ENCODE measurements around the gene CADPS2. TPM values are rescaled to one million over a fixed set of nuclear protein-coding genes. Genes with fewer than 3 reads are reported as not detected.

The CADPS2 gene
- total RNA-seq, 1 donor from 2014 or later: 4.3 TPM

DNA sequence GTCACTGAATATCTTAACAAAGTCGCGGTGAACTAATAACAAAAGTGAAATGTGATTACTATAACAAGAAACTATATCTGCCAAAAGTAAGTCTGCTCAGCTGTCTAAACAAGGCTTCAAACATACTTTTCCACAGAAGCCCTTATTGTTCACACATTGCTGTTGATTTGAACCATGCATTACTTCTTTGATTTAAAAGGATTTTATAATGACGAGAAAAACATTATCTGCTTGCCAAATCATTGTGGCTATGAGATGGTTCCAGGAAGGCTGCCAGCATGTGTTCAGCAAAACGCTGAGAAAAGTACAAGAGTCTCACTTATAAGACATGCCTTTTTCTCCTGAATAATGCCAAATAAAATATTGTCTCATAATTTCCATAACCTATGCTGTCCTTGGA lies 211.8 kb downstream of the CADPS2 start:
- no peak overlapping the region for H3K27ac Mint-ChIP-seq
- H3K27me3 Mint-ChIP-seq: no peaks in the 10 kb centered on the region
- no peak overlapping the region for H3K4me3 Mint-ChIP-seq (ENCODE audit: low read depth)
- H3K4me1 Mint-ChIP-seq (ENCODE audit: low read depth): peaks cover 21% of the 10 kb centered on the region
- peaks cover 9% of the 10 kb centered on the region for H3K36me3 Mint-ChIP-seq (ENCODE audit: insufficient read depth)
- TF ChIP-seq, protein P1, sequence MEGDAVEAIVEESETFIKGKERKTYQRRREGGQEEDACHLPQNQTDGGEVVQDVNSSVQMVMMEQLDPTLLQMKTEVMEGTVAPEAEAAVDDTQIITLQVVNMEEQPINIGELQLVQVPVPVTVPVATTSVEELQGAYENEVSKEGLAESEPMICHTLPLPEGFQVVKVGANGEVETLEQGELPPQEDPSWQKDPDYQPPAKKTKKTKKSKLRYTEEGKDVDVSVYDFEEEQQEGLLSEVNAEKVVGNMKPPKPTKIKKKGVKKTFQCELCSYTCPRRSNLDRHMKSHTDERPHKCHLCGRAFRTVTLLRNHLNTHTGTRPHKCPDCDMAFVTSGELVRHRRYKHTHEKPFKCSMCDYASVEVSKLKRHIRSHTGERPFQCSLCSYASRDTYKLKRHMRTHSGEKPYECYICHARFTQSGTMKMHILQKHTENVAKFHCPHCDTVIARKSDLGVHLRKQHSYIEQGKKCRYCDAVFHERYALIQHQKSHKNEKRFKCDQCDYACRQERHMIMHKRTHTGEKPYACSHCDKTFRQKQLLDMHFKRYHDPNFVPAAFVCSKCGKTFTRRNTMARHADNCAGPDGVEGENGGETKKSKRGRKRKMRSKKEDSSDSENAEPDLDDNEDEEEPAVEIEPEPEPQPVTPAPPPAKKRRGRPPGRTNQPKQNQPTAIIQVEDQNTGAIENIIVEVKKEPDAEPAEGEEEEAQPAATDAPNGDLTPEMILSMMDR (IDR thresholded peaks at IDR 0.05; ENCODE audit: unreplicated experiment): no peak
- DNase-seq (ENCODE audit: low spot score, unreplicated experiment): no peak
- peaks cover 18% of the 10 kb centered on the region for H3K9me3 Mint-ChIP-seq (ENCODE audit: low read depth)

DNA sequence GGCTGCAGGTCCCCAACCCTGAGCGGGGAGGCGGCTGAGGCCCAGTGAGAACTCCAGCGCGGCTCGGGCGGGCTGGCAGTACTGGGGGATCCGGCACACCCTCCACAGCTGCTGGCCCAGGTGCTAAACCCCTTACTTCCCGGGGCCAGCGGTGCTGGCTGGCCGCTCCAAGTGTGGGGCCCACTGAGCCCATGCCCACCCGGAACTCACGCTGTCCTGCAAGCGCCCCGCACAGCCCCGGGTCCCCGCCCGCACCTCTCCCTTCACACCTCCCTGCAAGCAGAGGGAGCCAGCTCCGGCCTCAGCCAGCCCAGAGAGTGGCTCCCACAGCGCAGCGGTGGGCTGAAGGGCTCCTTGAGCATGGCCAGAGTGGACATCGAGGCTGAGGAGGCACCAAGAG lies 212.3 kb downstream of the CADPS2 start:
- Mint-ChIP-seq H3K4me3 (ENCODE audit: low read depth) (no peak overlapping the region), H3K27ac (no peak overlapping the region), H3K36me3 (ENCODE audit: insufficient read depth) (peaks cover 7% of the 10 kb centered on the region), H3K4me1 (ENCODE audit: low read depth) (peaks cover 19% of the 10 kb centered on the region), H3K27me3 (no peaks in the 10 kb centered on the region), H3K9me3 (ENCODE audit: low read depth) (peaks cover 15% of the 10 kb centered on the region)
- no peak for DNase-seq (ENCODE audit: low spot score, unreplicated experiment)
- TF ChIP-seq, protein P1 (IDR thresholded peaks at IDR 0.05; ENCODE audit: unreplicated experiment): no peak

DNA sequence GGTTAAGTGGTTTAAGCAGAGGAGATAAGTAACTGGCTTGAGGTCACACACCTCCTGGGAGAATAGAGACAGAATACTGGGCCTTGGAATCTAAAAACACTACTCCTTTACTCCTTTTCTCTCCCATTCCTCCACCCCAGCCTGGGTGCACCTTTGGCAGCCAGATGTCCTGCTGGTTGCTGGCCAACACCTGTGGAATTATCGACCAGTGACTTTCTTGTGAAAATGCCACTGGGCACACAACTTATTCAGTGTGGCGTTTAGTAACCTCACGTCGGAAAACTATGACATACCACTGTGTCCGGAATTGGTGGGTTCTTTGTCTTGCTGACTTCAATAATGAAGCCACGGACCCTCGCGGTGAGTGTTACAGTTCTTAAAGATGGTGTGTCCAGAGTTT lies 213.7 kb downstream of the CADPS2 start:
- H3K4me3 Mint-ChIP-seq (ENCODE audit: low read depth): no peak overlapping the region
- no peak overlapping the region for H3K27ac Mint-ChIP-seq
- TF ChIP-seq, protein P1 (IDR thresholded peaks at IDR 0.05; ENCODE audit: unreplicated experiment): no peak
- DNase-seq (ENCODE audit: low spot score, unreplicated experiment): no peak
- H3K9me3 Mint-ChIP-seq (ENCODE audit: low read depth): peaks cover 6% of the 10 kb centered on the region
- H3K27me3 Mint-ChIP-seq: no peaks in the 10 kb centered on the region
- H3K4me1 Mint-ChIP-seq (ENCODE audit: low read depth): peaks cover 14% of the 10 kb centered on the region
- H3K36me3 Mint-ChIP-seq (ENCODE audit: insufficient read depth): peaks cover 1% of the 10 kb centered on the region

DNA sequence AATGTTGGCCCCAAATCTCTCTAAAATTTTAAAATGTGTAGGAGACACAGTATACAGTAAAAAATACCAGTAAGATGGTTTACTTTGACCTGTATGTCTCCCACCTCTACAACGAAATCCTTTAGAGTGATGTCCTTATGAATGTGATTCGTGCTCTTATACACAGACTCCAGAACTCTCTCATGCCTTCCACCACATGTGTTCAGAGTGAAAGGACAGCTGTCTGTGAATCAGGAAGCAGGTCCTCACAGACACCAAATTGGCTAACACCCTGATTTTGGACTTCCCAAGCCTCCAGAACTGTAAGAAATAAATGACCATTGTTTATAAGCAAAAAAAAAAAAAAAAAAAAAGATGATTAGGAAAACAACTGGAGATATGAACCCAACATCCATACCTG lies 222.5 kb downstream of the CADPS2 start:
- H3K27me3 Mint-ChIP-seq: no peaks in the 10 kb centered on the region
- H3K36me3 Mint-ChIP-seq (ENCODE audit: insufficient read depth): no peaks in the 10 kb centered on the region
- TF ChIP-seq, protein P1 (IDR thresholded peaks at IDR 0.05; ENCODE audit: unreplicated experiment): no peak
- no peak for DNase-seq (ENCODE audit: low spot score, unreplicated experiment)
- no peaks in the 10 kb centered on the region for H3K9me3 Mint-ChIP-seq (ENCODE audit: low read depth)
- no peak overlapping the region for H3K27ac Mint-ChIP-seq
- no peaks in the 10 kb centered on the region for H3K4me1 Mint-ChIP-seq (ENCODE audit: low read depth)
- H3K4me3 Mint-ChIP-seq (ENCODE audit: low read depth): no peak overlapping the region

DNA sequence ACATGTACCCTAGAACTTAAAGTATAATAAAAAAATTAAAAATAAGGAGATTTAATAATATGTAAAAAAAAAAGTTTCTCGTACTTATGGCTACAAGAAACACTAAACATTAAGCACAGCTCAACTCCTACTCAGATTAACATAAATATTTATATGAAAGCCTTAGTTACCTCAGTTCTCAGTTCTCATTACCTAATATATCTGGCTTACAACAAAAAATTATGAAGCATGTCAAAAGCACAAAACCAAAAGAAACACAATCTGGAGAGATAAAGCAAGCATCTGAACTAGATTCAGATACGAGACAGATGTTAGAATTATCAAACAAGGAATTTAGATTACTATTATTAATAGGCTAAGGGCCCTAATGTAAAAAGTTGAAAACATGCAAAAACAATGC lies 227.4 kb downstream of the CADPS2 start:
- TF ChIP-seq, protein P1 (IDR thresholded peaks at IDR 0.05; ENCODE audit: unreplicated experiment): no peak
- Mint-ChIP-seq H3K36me3 (ENCODE audit: insufficient read depth) (peaks cover 2% of the 10 kb centered on the region), H3K27ac (no peak overlapping the region), H3K27me3 (no peaks in the 10 kb centered on the region), H3K4me1 (ENCODE audit: low read depth) (no peaks in the 10 kb centered on the region), H3K4me3 (ENCODE audit: low read depth) (no peak overlapping the region), H3K9me3 (ENCODE audit: low read depth) (peaks cover 2% of the 10 kb centered on the region)
- DNase-seq (ENCODE audit: low spot score, unreplicated experiment): no peak

Measured in progenitor cell of endocrine pancreas (in vitro differentiated cells).